Activated T-cell treated with anti-CD3 and anti-CD28 coated beads, Interleukin-2, amount 50 U/mL, for 72 hours (primary cell): ENCODE measurements around the gene LDLRAP1. TPM values are rescaled to one million over a fixed set of nuclear protein-coding genes. Genes with fewer than 3 reads are reported as not detected.

Experiments used
- ATAC-seq, 2 donors: fragments of 150-1000 bp; cut with Tn5 transposase; replicated peaks in 1 of 2; 2 replicates each; pipeline ENCODE4 v1.10.0; 2021; ENCODE audit warnings: moderate library complexity in 2 of 2, mild to moderate bottlenecking in 1 of 2
- DNase-seq, 2 donors: peaks; one replicate each; pipeline ENCODE4 v3.0.0; 2021 to 2022; ENCODE audit warnings: mixed read lengths in 1 of 2
- H3K27ac Mint-ChIP-seq: one replicate; pipeline ENCODE4 v1.8.0; 2022; ENCODE audit warnings: mild to moderate bottlenecking, moderate library complexity, mixed read lengths
- H3K27me3 Mint-ChIP-seq: one replicate; pipeline ENCODE4 v1.8.0; 2022; ENCODE audit warnings: low read depth, mixed read lengths
- H3K36me3 Mint-ChIP-seq, 2 donors: one replicate each; pipeline ENCODE4 v1.8.0; 2022; ENCODE audit warnings: mixed read lengths in 2 of 2, mild to moderate bottlenecking in 1 of 2; ENCODE audit not compliant: insufficient read depth in 2 of 2
- H3K4me1 Mint-ChIP-seq: one replicate; pipeline ENCODE4 v1.8.0; 2022; ENCODE audit warnings: low read depth, mixed read lengths
- H3K4me3 Mint-ChIP-seq, 2 donors: one replicate each; pipeline ENCODE4 v1.8.0; 2022; ENCODE audit warnings: mild to moderate bottlenecking in 2 of 2, mixed read lengths in 2 of 2, moderate library complexity in 2 of 2
- H3K9me3 Mint-ChIP-seq, 2 donors: one replicate each; pipeline ENCODE4 v1.8.0; 2022; ENCODE audit warnings: mixed read lengths in 2 of 2
- total RNA-seq, 2 donors: library from RNA; stranded (reverse); gene quantifications; one replicate each; pipeline ENCODE4 v1.2.3, GENCODE V29; 2022

LDLRAP1 gene
- total RNA-seq, 2 donors from 2014 or later = 13.5 to 14.7 TPM

DNA sequence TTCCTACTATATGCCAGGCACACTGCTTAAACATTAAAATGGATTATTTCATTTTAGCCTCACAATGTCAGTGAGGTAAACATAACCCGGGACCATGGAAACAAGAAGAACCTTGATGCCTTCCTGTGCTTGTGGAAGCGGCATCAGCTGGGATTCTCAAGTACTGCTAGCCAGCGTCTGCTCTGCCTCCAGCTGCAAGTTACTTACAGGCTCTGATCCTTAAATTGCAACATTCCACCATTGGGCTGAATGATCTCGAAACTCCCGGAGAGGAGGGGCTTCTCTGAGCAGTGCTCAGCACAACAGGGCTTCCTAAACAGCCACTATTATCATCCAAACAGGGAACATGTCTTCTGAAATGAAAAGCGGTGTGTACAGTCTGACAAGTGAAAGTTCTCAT, 66.5 kb downstream of the LDLRAP1 start:
- no peak overlapping the region for H3K27ac Mint-ChIP-seq
- H3K27me3 Mint-ChIP-seq = peaks cover 35% of the 10 kb centered on the region
- H3K4me3 Mint-ChIP-seq = no peak overlapping the region
- peaks cover 18% of the 10 kb centered on the region for H3K4me1 Mint-ChIP-seq
- DNase-seq (no peak), ATAC-seq (no peak)
- H3K36me3 Mint-ChIP-seq = no peaks in the 10 kb centered on the region
- H3K9me3 Mint-ChIP-seq = no peaks in the 10 kb centered on the region

DNA sequence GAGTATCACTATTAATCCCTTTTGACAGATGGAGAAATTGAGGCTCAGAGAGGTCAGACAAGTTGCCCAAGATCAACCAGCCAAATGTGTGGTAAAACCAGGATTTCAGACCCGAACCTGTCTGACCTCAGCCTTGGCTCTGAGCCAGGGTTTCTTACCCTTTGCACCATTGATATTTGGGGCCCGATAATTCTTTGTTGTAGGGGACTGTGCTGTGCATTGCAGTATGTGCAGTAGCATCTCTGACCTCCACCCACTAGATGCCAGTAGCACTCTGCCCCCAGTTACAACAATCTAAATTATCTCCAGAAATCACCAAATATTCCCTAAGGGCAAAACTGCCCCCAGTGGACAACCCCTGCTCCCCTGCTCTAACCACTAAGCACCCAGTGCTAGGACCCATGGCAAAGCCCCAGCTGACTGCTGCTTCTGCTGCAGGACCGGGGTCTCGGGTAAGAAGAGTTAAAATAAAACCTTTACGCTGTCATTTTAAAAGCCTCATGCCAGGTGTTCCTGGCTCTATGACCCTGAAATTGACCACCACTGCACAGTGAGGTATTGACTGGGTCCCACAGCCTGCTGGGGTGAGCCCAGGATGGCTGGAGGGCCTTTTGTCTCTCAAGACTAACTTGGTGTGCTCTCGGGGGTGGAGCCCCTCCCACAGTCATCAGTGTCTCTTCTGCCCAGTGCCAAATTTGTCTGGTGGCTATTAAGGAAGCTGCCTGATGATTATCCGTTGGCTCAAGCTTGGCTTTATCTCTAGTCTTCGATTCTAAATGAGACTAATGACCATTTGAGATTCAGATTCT, 67.6 kb downstream of the LDLRAP1 start:
- Mint-ChIP-seq H3K27me3 (peaks cover 35% of the 10 kb centered on the region), H3K27ac (no peak overlapping the region)
- ATAC-seq = no peak

DNA sequence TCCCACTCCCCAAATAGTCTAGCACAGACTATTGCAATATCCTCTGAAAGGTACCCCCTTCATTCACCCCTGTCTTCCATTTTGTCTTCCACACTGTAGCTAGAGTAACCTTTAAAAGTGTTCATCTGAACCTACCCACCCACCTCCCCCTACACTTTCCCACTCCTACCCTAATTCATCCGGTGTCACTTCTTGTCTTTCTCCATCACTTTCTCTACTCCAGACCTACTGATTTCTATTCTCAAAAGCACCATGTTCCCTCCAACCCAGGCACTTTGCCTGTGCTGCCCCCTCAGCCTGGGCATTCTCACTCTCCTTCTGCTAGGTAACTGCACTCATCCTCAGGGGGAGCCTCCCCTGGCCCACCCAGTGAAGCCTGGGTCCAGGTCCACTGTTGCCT, 68.4 kb downstream of the LDLRAP1 start:
- peaks cover 29% of the 10 kb centered on the region for H3K4me1 Mint-ChIP-seq
- DNase-seq = no peak
- no peaks in the 10 kb centered on the region for H3K9me3 Mint-ChIP-seq
- ATAC-seq = no peak
- H3K27ac Mint-ChIP-seq = no peak overlapping the region
- H3K36me3 Mint-ChIP-seq = no peaks in the 10 kb centered on the region
- no peak overlapping the region for H3K4me3 Mint-ChIP-seq
- peaks cover 33% of the 10 kb centered on the region for H3K27me3 Mint-ChIP-seq

More for the DNA sequence above, 67.6 kb downstream of the LDLRAP1 start:
- Mint-ChIP-seq H3K36me3 (no peaks in the 10 kb centered on the region), H3K4me1 (peaks cover 29% of the 10 kb centered on the region), H3K4me3 (no peak overlapping the region), H3K9me3 (no peaks in the 10 kb centered on the region)
- DNase-seq = peak in 1 of 2 donors; percentile 10

DNA sequence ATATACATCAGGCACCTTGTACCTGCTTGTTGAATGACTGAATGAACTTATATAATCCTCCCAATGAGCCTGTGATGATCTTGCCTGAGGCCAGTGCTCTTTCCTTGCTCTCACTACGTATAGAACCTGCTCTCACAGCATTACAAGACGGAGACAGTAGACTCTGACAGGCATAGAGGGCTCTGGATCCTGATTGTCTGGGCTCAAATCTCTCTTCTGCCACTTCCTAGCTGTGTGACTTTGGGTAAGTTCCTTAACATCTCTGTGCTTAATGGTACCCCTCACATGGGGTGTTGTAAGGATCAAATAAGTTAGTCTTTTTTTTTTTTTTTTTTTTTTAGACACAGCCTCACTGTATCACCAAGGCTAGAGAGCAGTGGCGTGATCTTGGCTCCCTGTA, 69.0 kb downstream of the LDLRAP1 start:
- Mint-ChIP-seq H3K4me1 (peaks cover 25% of the 10 kb centered on the region), H3K27me3 (peaks cover 28% of the 10 kb centered on the region), H3K4me3 (no peak overlapping the region), H3K36me3 (no peaks in the 10 kb centered on the region), H3K27ac (no peak overlapping the region), H3K9me3 (no peaks in the 10 kb centered on the region)
- ATAC-seq (no peak), DNase-seq (no peak)

DNA sequence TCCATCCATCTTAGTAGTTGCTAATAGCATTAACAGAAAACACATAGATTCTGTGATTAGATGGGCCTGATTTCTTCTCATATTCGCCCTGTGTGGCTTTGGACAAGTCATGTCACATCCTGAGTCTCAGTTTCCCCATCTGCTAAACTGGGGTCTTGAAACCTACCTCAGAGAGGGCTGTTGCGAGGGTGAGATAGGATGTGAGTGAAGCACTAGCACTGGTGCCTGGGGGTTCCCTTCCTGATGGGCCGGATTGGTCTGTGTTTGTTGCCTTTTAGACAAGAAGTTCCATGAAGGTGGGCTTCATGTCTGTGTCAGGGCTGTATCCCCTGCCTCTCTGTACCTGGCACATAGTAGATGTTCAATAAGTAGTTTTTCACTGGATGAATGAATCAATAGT, 69.7 kb downstream of the LDLRAP1 start:
- Mint-ChIP-seq H3K27me3 (peaks cover 28% of the 10 kb centered on the region), H3K4me3 (no peak overlapping the region)

DNA sequence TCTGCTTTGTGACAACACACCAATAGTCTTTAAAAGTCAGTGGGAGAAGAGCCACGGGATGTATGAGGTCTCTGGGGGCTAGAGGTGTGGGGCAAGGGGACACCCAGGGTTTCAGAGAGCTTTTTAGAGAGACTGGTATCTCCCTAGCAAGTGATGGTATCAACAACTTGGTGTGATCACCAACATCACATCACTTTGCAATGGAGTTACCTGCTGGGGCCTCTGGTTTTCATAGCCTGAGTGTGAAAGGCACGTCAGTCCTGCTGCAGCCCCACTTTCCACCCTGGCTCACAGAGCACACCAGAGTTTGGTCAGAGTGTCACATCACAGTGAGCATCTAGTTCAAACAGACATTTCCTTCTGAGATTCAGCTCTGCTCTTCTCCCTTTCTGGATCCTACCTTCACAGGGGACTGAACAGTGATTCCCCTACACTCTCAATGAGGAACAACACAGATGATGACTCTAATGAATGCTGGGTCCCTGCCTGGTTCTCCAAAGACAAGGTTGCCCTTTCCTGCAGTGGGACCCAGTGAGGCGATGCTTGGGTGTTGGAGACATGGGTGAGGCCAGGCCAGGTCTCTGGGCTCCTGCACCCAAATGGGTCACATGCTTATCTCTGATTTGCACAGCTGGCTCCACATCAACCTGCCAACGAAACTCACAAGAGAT, 71.2 kb downstream of the LDLRAP1 start:
- Mint-ChIP-seq H3K27ac (no peak overlapping the region), H3K27me3 (peaks cover 21% of the 10 kb centered on the region), H3K4me3 (peak overlapping the region; percentile 66 to 75), H3K4me1 (peaks cover 41% of the 10 kb centered on the region), H3K9me3 (no peaks in the 10 kb centered on the region), H3K36me3 (peaks cover 0 to 2% of the 10 kb centered on the region in 2 donors)
- ATAC-seq = no peak
- DNase-seq = peak in 1 of 2 donors; percentile 16

More for the DNA sequence above, 69.7 kb downstream of the LDLRAP1 start:
- Mint-ChIP-seq H3K27ac (no peak overlapping the region), H3K36me3 (no peaks in the 10 kb centered on the region), H3K9me3 (no peaks in the 10 kb centered on the region), H3K4me1 (peaks cover 26% of the 10 kb centered on the region)
- no peak for DNase-seq
- no peak for ATAC-seq

DNA sequence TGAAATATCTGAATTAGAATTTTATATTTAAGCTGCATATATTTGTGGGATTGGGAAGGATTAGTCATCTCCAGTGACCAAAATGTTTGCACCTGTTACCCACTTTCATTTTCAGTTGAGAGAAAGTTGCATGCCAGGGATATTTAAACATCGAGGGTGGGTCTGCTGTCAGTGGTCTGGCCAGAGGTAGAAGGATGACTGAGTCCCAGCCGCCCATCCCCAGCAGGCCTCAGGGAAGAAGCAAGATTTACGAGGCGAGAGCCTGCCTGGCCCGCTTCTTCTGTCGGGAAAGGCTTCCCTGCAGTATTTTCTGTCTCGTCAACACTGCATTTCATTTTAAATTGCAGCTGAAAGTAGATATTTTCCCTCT, 71.8 kb downstream of the LDLRAP1 start:
- H3K27me3 Mint-ChIP-seq = peaks cover 16% of the 10 kb centered on the region
- no peak for ATAC-seq
- peaks cover 0 to 2% of the 10 kb centered on the region in 2 donors for H3K36me3 Mint-ChIP-seq
- peaks cover 46% of the 10 kb centered on the region for H3K4me1 Mint-ChIP-seq
- no peak overlapping the region for H3K27ac Mint-ChIP-seq
- peak in 1 of 2 donors; percentile 14 for DNase-seq
- H3K4me3 Mint-ChIP-seq = peak overlapping the region; percentile 66 to 75
- no peaks in the 10 kb centered on the region for H3K9me3 Mint-ChIP-seq

DNA sequence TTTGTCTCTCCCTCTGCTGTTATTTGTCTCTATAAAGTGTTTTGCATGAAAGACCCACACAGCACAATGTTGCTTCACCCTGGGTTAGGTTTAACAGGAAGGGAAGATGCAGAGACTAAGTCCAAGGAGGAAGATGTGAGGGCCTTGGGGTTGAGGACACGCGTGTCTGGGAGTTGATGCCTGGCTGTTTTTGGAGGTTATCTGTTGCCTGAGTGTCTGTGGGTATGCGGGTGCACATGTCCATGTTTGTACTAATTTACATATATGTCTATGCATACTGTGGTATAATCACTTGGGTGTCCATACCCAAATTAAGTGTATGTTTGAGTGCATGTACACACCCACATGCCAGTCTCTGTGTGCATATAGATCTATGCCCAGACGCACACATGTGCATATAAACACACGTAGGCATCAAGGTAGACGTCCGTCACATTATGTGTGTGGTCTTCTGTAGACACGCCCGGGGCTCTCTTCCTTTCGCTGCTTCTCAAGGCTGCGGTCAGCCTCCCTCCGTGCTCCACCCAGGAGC, 72.2 kb downstream of the LDLRAP1 start:
- no peak overlapping the region for H3K27ac Mint-ChIP-seq
- no peak for DNase-seq
- H3K36me3 Mint-ChIP-seq = peaks cover 0 to 2% of the 10 kb centered on the region in 2 donors
- peak overlapping the region; percentile 66 to 75 for H3K4me3 Mint-ChIP-seq
- H3K27me3 Mint-ChIP-seq = peaks cover 12% of the 10 kb centered on the region
- H3K9me3 Mint-ChIP-seq = no peaks in the 10 kb centered on the region
- ATAC-seq = peak; percentile 0 to 2
- peaks cover 51% of the 10 kb centered on the region for H3K4me1 Mint-ChIP-seq

DNA sequence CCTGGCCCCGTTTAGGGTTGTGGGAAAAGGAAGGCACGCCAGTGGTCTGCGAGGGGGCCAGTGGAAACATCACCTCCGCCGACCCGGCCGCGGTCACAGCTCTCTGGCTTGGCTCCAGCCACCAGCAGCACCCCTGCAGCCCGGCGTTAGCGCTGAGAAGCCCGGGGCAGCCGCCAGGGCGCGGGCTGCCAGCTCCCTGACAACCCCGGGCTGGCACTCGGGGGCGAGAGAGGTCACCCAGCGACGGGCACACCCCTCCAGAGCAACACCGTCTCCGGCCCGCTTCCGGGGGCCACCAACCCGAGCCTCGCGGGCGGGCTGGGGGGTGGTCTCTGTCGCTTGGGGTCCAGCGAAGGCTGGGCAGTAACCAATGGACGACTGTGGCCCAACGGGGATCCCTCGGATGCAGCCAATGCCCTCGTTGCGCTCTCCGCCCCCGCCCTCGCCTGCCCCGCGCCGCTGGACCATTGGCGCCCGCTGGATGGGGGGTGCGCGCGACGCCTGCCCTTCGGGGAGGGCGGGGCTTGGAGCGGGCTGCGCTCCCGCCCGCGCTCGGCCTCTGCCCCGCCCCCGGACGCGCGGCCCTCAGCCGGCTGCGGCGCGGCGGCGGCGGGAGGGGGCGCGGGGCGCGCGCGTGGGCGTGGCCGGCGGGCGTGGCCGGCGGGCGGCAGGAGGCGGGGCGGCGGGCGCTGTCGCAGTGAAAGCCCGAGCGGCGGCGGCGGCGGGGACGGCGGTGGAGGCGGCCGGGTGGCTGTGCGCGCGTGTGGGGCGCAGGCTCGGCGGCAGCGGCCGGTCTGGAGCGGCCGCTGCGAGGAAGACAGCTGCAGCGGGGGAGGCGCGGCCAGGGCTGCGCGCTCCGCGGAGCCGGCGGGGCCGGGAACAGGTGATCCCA, 72.9 kb downstream of the LDLRAP1 start, which contains the start of gene MAN1C1:
TSS of gene MAN1C1 (plus strand) at position 697 of the 892 bp plus-strand sequence. CDS start 1,007 bp downstream, outside the sequence.
- ATAC-seq = peak; percentile 66 to 74
- Mint-ChIP-seq H3K27me3 (peaks cover 8% of the 10 kb centered on the region), H3K4me3 (peak within 1 kb of the TSS; percentile 76 to 96), H3K36me3 (peaks cover 0 to 2% of the 10 kb centered on the region in 2 donors), H3K9me3 (no peaks in the 10 kb centered on the region), H3K27ac (no peak within 1 kb of the TSS), H3K4me1 (peaks cover 58% of the 10 kb centered on the region)
- peak; percentile 82 to 90 for DNase-seq

DNA sequence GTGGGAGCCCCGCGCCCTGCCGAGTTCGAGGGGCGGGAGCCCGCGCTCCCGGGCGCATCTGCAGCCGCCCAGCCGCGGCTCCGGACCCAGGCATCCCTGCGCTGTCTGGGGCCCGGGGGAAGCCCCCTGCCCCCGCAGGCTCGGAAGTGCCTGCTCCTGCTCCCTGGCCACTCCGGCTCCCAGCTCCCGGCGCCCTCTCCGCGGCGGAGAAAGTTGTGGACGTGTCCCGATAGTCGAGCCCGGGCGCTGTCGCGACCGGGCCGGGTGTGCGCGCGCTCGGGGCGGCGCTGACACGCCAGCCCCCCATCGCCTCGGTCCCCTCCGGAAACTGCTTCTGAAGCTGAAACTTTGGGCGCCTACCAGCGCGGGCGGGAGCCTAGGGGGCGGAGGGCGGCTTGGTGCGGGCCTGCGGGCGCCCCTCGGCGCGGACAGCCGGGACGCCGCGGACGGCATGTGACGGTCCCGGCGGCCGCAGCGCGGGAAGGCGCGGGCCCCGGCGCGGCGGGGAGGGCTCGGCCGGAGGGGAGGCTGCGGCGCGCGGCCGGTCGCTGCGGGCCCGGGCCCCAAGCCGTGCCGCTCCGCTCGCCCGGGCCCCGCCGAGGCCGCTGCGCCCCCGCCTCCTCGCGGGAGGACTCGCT, 73.7 kb downstream of the LDLRAP1 start:
- peak in 1 of 2 donors; percentile 12 for ATAC-seq
- peaks cover 8% of the 10 kb centered on the region for H3K27me3 Mint-ChIP-seq
- H3K4me3 Mint-ChIP-seq = peak overlapping the region; percentile 60 to 70
- DNase-seq = peak; percentile 49 to 56
- peaks cover 66% of the 10 kb centered on the region for H3K4me1 Mint-ChIP-seq
- no peaks in the 10 kb centered on the region for H3K9me3 Mint-ChIP-seq
- H3K36me3 Mint-ChIP-seq = peaks cover 0 to 2% of the 10 kb centered on the region in 2 donors
- H3K27ac Mint-ChIP-seq = no peak overlapping the region

DNA sequence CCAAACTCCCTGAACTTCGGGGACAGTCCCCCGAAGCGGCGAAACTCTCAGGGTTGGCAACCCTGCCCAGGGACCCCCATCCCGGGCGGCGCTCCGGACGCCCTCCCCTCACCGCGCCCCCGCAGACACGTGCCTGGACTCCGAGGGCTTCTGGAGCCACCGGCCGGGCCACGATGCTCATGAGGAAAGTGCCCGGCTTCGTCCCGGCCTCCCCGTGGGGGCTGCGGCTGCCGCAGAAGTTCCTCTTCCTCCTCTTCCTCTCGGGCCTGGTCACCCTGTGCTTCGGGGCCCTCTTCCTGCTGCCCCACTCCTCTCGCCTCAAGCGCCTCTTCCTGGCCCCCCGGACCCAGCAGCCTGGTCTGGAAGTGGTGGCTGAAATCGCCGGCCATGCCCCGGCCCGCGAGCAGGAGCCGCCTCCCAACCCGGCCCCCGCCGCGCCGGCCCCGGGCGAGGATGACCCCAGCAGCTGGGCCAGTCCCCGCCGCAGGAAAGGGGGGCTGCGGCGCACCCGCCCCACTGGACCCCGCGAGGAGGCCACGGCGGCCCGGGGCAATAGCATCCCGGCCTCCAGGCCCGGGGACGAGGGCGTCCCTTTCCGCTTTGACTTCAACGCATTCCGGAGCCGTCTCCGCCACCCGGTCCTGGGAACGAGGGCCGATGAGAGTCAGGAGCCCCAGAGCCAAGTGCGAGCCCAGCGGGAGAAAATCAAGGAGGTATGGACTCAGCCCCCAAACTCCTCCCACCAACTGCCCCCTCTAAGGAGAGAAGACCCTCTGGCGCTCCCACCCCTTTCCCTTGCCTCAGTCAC, 74.4 kb downstream of the LDLRAP1 start:
- peaks cover 73% of the 10 kb centered on the region for H3K4me1 Mint-ChIP-seq
- ATAC-seq = no peak
- peaks cover 0 to 2% of the 10 kb centered on the region in 2 donors for H3K36me3 Mint-ChIP-seq
- no peak overlapping the region for H3K27ac Mint-ChIP-seq
- DNase-seq = peak; percentile 15 to 39
- H3K9me3 Mint-ChIP-seq = no peaks in the 10 kb centered on the region
- peak overlapping the region; percentile 76 to 96 for H3K4me3 Mint-ChIP-seq
- peaks cover 8% of the 10 kb centered on the region for H3K27me3 Mint-ChIP-seq
